HG02678 (cell line): ENCODE results near the gene RASA3.

Experiments
- ATAC-seq: cut with Tn5 transposase; IDR thresholded peaks from one replicate; pipeline ENCODE4 v1.9.1; 2021; ENCODE audit warnings: mild to moderate bottlenecking, moderate library complexity; ENCODE audit not compliant: unreplicated experiment

RASA3 gene

DNA sequence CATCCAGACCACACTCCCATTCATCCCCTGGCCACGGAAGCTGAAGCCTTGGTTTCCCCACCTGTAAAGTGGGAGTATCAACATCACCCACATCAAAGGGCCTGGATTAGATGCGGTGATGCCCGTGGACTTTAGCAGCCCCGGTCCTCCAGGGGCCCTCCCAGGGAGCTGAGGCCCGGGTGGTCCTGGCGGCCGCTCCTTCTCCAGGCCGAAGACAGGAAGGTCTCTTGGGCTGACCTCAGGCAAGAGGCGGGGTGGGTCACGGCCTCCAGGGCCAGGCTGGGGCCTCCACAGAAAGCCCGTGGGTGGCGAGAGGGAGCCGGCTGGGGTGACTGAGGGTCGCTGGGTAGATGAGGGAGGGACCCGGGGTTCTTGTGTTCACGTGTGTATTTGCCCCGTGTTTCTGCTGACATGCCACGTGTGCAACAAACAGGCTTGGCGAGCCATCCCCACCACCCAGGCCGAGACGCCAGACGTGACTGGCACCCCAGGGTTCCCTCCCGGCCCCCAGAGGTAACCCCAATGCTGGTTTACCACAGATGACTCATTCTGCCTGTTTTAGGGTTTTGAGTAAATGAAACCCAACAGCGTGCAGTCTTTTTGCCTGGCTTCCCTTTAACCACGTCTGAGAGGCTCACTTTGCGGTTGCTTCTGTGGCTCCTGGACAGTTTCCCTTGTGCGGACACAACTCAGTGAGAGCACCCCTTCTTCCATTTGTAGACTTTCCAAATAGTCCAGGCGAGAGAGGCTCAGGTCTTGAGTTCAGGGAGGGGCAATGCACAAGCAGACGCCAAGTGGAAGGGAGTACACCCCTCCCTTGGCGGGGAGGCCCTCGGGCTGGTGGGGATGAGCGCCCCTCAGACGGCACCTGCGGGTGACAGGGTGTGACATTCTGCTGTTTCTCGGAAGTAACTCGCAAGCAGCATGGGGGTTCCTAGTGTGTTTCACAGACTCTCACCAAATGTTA, 201.5 kb downstream of the RASA3 start:
- no peak for ATAC-seq

DNA sequence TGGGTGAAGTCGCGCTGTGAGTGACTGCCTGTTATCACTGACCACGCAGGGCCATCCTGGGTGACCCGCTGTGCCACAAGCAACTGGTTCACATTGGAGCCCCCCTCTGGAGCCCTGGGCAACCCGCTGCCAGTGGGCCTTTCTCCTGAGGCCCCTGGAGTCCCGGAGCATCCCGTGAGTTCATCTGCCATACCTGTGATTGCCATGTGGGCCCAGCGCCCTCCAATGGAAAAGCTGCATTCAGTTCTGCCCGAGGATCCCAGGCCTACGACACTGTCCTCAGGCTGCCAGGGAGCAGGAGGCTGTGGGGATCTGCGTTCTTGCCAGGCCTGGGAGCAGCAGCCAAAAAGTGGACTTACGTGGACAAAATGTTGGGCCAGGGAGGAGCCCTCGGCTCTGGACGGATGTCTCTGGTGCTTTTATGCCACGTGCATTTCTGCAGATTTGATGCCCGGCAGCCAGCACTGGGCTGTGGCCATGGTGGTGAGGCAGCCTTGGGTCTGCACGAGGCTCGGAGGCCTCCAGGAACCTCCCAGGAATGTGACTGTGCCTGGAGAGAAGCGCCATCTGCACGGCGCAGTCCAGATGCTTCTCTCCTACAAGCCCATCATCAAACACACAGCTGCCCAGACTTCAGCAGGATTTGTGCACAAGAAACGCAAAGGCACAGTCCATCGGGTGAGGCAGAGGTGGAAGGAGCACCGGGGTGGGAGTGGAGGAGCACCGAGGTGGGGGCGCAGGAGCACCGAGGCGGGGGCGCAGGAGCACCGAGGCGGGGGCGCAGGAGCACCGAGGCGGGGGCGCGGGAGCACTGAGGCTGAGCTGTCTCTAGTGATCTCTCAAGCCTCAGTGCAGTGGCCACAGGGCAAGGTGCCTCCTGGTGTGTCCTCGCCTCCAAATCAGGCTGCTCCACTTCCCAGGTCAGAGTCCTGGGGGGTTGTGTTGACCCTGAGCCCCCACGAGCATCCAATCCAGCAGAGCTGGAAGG, 202.5 kb downstream of the RASA3 start:
- no peak for ATAC-seq

DNA sequence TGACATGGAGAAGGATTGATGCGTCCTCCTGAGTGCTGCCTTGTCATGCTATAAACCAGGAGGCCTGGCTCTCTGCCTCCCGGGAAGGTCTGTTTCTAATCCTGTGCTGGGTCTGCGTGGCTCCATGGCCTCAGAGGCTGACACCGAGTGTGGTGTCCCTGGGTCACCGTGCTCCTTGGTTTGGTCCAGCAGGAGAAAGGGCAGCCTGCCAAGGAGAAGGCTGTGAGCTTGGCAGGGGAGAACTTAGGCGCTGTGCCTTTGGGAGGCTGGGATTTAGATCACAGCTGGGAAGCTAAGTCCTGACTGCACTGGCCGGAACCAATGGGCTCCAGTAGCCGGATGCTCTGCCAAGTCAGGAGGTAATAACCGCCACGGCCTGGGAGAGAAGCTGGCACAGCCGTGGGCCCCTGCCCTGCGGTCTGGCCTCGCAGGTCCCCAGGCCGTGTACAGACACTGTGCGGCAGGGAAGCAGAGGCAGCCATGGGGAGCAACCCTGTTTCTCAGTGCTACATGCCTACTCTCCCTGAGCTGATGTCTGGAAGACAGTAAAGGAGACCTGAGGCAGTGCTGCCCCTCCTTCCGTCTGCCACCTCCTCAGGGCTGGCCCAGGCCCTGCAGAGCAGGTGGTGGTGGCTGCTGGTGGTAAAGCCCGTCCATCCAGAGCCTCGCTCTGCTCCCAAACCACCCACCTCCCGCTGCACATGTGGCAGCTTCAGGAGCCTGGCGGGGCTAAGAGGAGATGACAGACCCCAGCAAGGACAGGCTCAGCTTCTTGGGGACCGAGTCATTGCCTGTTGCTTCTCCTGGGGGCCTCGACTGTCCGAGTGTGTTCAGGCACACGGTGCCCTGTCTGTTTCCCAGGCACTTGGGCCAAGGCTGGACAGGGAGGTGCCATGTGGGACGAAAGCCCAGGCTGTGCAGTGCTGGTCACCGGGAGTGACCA, 203.5 kb downstream of the RASA3 start:
- ATAC-seq = no peak
